Heart left ventricle (tissue), 16 donors: ENCODE results near the gene ADGRB3. TPM values are rescaled to one million over a fixed set of nuclear protein-coding genes. Genes with fewer than 3 reads are reported as not detected.

Experiments
- ATAC-seq, 4 donors: fragments of 200-7000 bp; cut with Tn5 transposase; one replicate each; pipeline ENCODE4 v1.9.1; 2020 to 2022; ENCODE audit warnings: moderate library complexity in 4 of 4, mild to moderate bottlenecking in 3 of 4, moderate number of reproducible peaks in 1 of 4
- DNase-seq, 5 donors: peaks; one replicate each; pipeline ENCODE4 v3.0.0-alpha.2; 2020
- H3K27ac ChIP-seq, 12 donors: fragments of 200-600 bp; sonication (generic) in 4 of 12; one replicate each; pipeline versions ENCODE4 v1.5.0 to v1.8.0; 2016 to 2022; ENCODE audit warnings: mild to moderate bottlenecking in 2 of 12
- H3K27me3 ChIP-seq, 9 donors: fragments of 200-600 bp; sonication (generic) in 2 of 9; one replicate each; pipeline versions ENCODE4 v1.5.1 to v1.8.0; 2016 to 2022; ENCODE audit warnings: mild to moderate bottlenecking in 3 of 9
- H3K36me3 ChIP-seq, 9 donors: fragments of 200-600 bp; sonication (generic) in 2 of 9; one replicate each; pipeline versions ENCODE4 v1.5.0 to v1.8.0; 2018 to 2022; ENCODE audit warnings: mild to moderate bottlenecking in 2 of 9
- H3K4me1 ChIP-seq, 12 donors: fragments of 200-600 bp; sonication (generic) in 4 of 12; one replicate each; pipeline versions ENCODE4 v1.5.0 to v1.8.0; 2016 to 2022; ENCODE audit warnings: mild to moderate bottlenecking in 3 of 12
- H3K4me3 ChIP-seq, 12 donors: fragments of 200-600 bp; sonication (generic) in 4 of 12; one replicate each; pipeline versions ENCODE4 v1.5.0 to v1.8.0; 2017 to 2022; ENCODE audit warnings: mild to moderate bottlenecking in 9 of 12, moderate library complexity in 4 of 12
- H3K9me3 ChIP-seq, 12 donors: fragments of 200-600 bp; sonication (generic) in 4 of 12; one replicate each; pipeline versions ENCODE4 v1.5.0 to v1.8.0; 2016 to 2022; ENCODE audit warnings: mild to moderate bottlenecking in 1 of 12
- CTCF ChIP-seq, 12 donors: fragments of 200-600 bp; sonication (generic) in 4 of 12; IDR thresholded peaks; one replicate each; pipeline versions ENCODE4 v1.5.0 to v1.8.0; 2018 to 2022; ENCODE audit warnings: antibody characterized with exemption in 12 of 12, mild to moderate bottlenecking in 5 of 12
- POLR2A ChIP-seq, 2 donors: fragments of 450-650 bp; IDR thresholded peaks; one replicate each; pipeline ENCODE4 v1.6.1; 2017; ENCODE audit warnings: antibody characterized with exemption in 2 of 2, mild to moderate bottlenecking in 2 of 2, moderate library complexity in 2 of 2
- WGBS, 4 donors: extraction: QIAGEN DNeasy Blood & Tissue Kit in 2 of 4; methylation state at CpG; one replicate each; pipeline versions ENCODE4 v1.1.5 to v1.1.7; 2013 to 2018; 5-methylcytosine and 5-hydroxymethylcytosine counted together
- intact Hi-C, 10 donors: fragments of 100-400 bp; cut with DNase I; formaldehyde crosslinking; loops; one replicate each; pipeline versions ENCODE4 v1.11.1 to v1.14.2; 2022
- polyA plus RNA-seq, 2 donors: library from polyadenylated mRNA; stranded (reverse); fragments of 200-250 nt; gene quantifications; one replicate each; pipeline ENCODE4 v1.2.3, GENCODE V29; 2013
- total RNA-seq, 9 donors: library from RNA; depleted of rRNA in 2 of 9; stranded (reverse); fragments of >200 nt in 2 of 9; fragmentation: NEBNext Ultra II Directional in 3 of 9; extraction: Animal tissue kit (Norgen Biotek cat#: 25700) in 3 of 9; gene quantifications; one replicate each; pipeline versions ENCODE4 v1.1.0 to v1.2.4, GENCODE V29; 2016 to 2023
- donor health status: ischemic (EF 13 %, LVEDD 7.1; RV severe dilation, severe dysfunction).
- donor health status: healthy with polysubstance abuse.
- donor health status: DM: no; HTN: yes; CAD: no.
- donor health status: DM: no; HTN: no; CAD: no.
- donor health status: ischemic (EF 25% LVEDD 6.9; RV normal size, moderate dysfunction).
- donor health status: ischemic (EF 25% LVEDD 5.7; RV mildly dilated, moderate dysfunction).
- donor health status: healthy.
- donor health status: DM: yes; HTN: yes; CAD: no.
- donor health status: ischemic (EF 35%, LVEDD 5.7; RV mildly dilated, moderate dysfunction).
- donor health status: nonischemic (EF 11% LVEDD 7.7; RV severe dilation, severe dysfunction).
- donor health status: DM: yes; HTN: yes; CAD: no.
- donor health status: PGD.
- donor health status: ischemic (EF 29% LVEDD 5.4; RV normal size, mild dysfunction).
- donor health status: nonischemic (EF 23%, LVEDD 6.1; RV moderate dilation, normal function).

ADGRB3 gene
- total and polyA plus RNA-seq, 11 donors = 0.51 to 2.5 (median 1.1) TPM

- intact Hi-C loops = no loop called here
- no peak overlapping the region for H3K4me3 ChIP-seq
- H3K27me3 ChIP-seq = no peaks in the 10 kb centered on the region
- DNase-seq (no peak), ATAC-seq (no peak)
- H3K36me3 ChIP-seq = no peaks in the 10 kb centered on the region
- H3K27ac ChIP-seq = no peak overlapping the region
- 16 to 21% (median 18%) methylated on average over 8 of the region's 8 CpGs for WGBS, 4 donors
- TF ChIP-seq CTCF (IDR thresholded peaks at IDR 0.05) (no peak), POLR2A (IDR thresholded peaks at IDR 0.05) (no peak)
- H3K4me1 ChIP-seq = no peaks in the 10 kb centered on the region
- H3K9me3 ChIP-seq = no peaks in the 10 kb centered on the region
Measured at GRCh38 chr6:69232496-69232895, 597.4 kb downstream of the ADGRB3 start.

- Histone ChIP-seq H3K27ac (no peak overlapping the region), H3K9me3 (no peaks in the 10 kb centered on the region), H3K36me3 (no peaks in the 10 kb centered on the region), H3K4me3 (no peak overlapping the region), H3K27me3 (no peaks in the 10 kb centered on the region), H3K4me1 (no peaks in the 10 kb centered on the region)
- ATAC-seq (peak; percentile 89 to 97 (median 94)), DNase-seq (peak; percentile 62 to 84 (median 80))
- 4 to 6% (median 5%) methylated on average over 28 of the region's 28 CpGs for WGBS, 4 donors
- peak in 1 of 12 donors; percentile 12 for TF ChIP-seq CTCF (IDR thresholded peaks at IDR 0.05)
- TF ChIP-seq POLR2A (IDR thresholded peaks at IDR 0.05) = no peak
- intact Hi-C loops = no loop called here
Measured at GRCh38 chr6:69232911-69233448, 597.9 kb downstream of the ADGRB3 start.

- Histone ChIP-seq H3K4me1 (no peaks in the 10 kb centered on the region), H3K36me3 (no peaks in the 10 kb centered on the region), H3K27me3 (no peaks in the 10 kb centered on the region), H3K27ac (no peak overlapping the region), H3K4me3 (no peak overlapping the region), H3K9me3 (no peaks in the 10 kb centered on the region)
- TF ChIP-seq CTCF (IDR thresholded peaks at IDR 0.05) (no peak), POLR2A (IDR thresholded peaks at IDR 0.05) (no peak)
- intact Hi-C loops = no loop called here
- 34 to 58% (median 41%) methylated on average over 1 of the region's 1 CpG for WGBS, 4 donors
- ATAC-seq (no peak), DNase-seq (no peak)
Measured at GRCh38 chr6:69238067-69238466, 603.0 kb downstream of the ADGRB3 start.

- Histone ChIP-seq H3K9me3 (no peaks in the 10 kb centered on the region), H3K4me1 (no peaks in the 10 kb centered on the region), H3K36me3 (no peaks in the 10 kb centered on the region), H3K27ac (no peak overlapping the region), H3K4me3 (no peak overlapping the region), H3K27me3 (no peaks in the 10 kb centered on the region)
- intact Hi-C loops = no loop called here
- 83 to 91% (median 87%) methylated on average over 2 of the region's 2 CpGs for WGBS, 4 donors
- ATAC-seq = no peak
- TF ChIP-seq CTCF (IDR thresholded peaks at IDR 0.05) = no peak
- no peak for TF ChIP-seq POLR2A (IDR thresholded peaks at IDR 0.05)
- DNase-seq = no peak
Measured at GRCh38 chr6:69246983-69247382, 611.9 kb downstream of the ADGRB3 start.
